GM10248 (cell line): Measurements from ENCODE around the gene CHRNA1.
"Not testable (repeated sequence)": the region's sequence is repeated elsewhere in the genome, so short reads cannot be mapped to it uniquely, and the experiment has no call there.

ENCODE experiments used
- CTCF ChIA-PET: fragments of 300-600 bp; sonication (Branson Sonifier 250); formaldehyde crosslinking; extraction: SDS; loops from one replicate; lab custom pipeline; 2021; ENCODE audit warnings: antibody characterized with exemption; lab: Yijun Ruan, JAX
- POLR2A ChIA-PET: fragments of 350-650 bp; sonication (Branson Sonifier 250); formaldehyde crosslinking; extraction: SDS; loops from one replicate; lab custom pipeline; 2020; ENCODE audit warnings: antibody characterized with exemption; lab: Yijun Ruan, JAX
- DNase-seq: peaks from one replicate; pipeline ENCODE4 v3.0.0; 2012; ENCODE audit errors: extremely low spot score
- CTCF ChIP-seq: IDR thresholded peaks from 2 replicates; pipeline ENCODE4 v1.5.1; 2012; ENCODE audit warnings: mild to moderate bottlenecking, low read depth; ENCODE audit errors: extremely low read depth, missing control alignments, control extremely low read depth

CHRNA1 gene

GRCh38 chr2:174718591-174718990 is 45.7 kb downstream of the CHRNA1 start:
- ChIA-PET POLR2A (no interaction called here), CTCF (interaction anchor here (1.0 to 3.2 kb wide), 5 partner anchors 10 to 30 kb away, joined by 3 to 9 read pairs (median 6); no protein-coding TSS in a partner anchor)
- no peak for DNase-seq
- TF ChIP-seq CTCF = no peak

GRCh38 chr2:174717916-174718315 is 46.4 kb downstream of the CHRNA1 start:
- no peak for DNase-seq
- ChIA-PET POLR2A (no interaction called here), CTCF (interaction anchor here (1.0 to 3.2 kb wide), 4 partner anchors 10 to 31 kb away, joined by 3 to 9 read pairs (median 6); no protein-coding TSS in a partner anchor)
- TF ChIP-seq CTCF = no peak

GRCh38 chr2:174717273-174717672 is 47.0 kb downstream of the CHRNA1 start:
- CTCF ChIA-PET = interaction anchor here (3.2 kb wide), 1 partner anchor 32 kb away, joined by 9 read pairs; no protein-coding TSS in a partner anchor
- POLR2A ChIA-PET = no interaction called here
- no peak for TF ChIP-seq CTCF
- no peak for DNase-seq

- DNase-seq = no peak
- CTCF ChIA-PET = interaction anchor here (1.5 to 3.2 kb wide), 2 partner anchors 19 to 32 kb away, joined by 3 to 9 read pairs; no protein-coding TSS in a partner anchor
- POLR2A ChIA-PET = no interaction called here
- TF ChIP-seq CTCF = no peak
Measured at GRCh38 chr2:174716785-174717184, 47.5 kb downstream of the CHRNA1 start.

GRCh38 chr2:174713686-174714085 is 50.6 kb downstream of the CHRNA1 start:
- POLR2A ChIA-PET = no interaction called here
- no peak for DNase-seq
- no peak for TF ChIP-seq CTCF
- CTCF ChIA-PET = interaction anchor here (5.8 kb wide), 1 partner anchor 14 kb away, joined by 62 read pairs; no protein-coding TSS in a partner anchor

GRCh38 chr2:174711206-174711605 is 53.1 kb downstream of the CHRNA1 start:
- POLR2A ChIA-PET = no interaction called here
- no peak for DNase-seq
- TF ChIP-seq CTCF = no peak
- CTCF ChIA-PET = interaction anchor here (0.7 to 5.8 kb wide), 2 partner anchors 12 to 1416 kb away, joined by 3 to 62 read pairs; no protein-coding TSS in a partner anchor

- CTCF ChIA-PET = interaction anchor here (0.9 to 1.7 kb wide), 3 partner anchors 11 to 43 kb away, joined by 3 to 28 read pairs (median 3); no protein-coding TSS in a partner anchor
- DNase-seq, POLR2A ChIA-PET: not testable (repeated sequence)
Measured at GRCh38 chr2:174709416-174710004, 54.8 kb downstream of the CHRNA1 start.
